Stomach (tissue), 4 donors: Measurements from ENCODE around the gene AHCYL2.

Experiments
- CTCF ChIP-seq, 7 experiments: fragments of 450-650 bp in 4 of 7; fragments of 200-600 bp in 3 of 7; sonication (generic) in 3 of 7; IDR thresholded peaks; one replicate each; pipeline ENCODE4 v1.5.1; 2016 to 2019; ENCODE audit warnings: antibody characterized with exemption in 7 of 7, control low read depth in 2 of 7, mild to moderate bottlenecking in 1 of 7
- EP300 ChIP-seq: sonication (generic); formaldehyde crosslinking; IDR thresholded peaks from one replicate; pipeline ENCODE4 v1.6.1; 2017; ENCODE audit warnings: antibody characterized with exemption
- POLR2A ChIP-seq, 4 donors: fragments of 450-650 bp; IDR thresholded peaks; one replicate each; pipeline ENCODE4 v1.6.1; 2016; ENCODE audit warnings: antibody characterized with exemption in 4 of 4, control low read depth in 2 of 4, mild to moderate bottlenecking in 1 of 4, moderate library complexity in 1 of 4
- POLR2AphosphoS5 ChIP-seq, 3 donors: sonication (generic); formaldehyde crosslinking; IDR thresholded peaks; one replicate each; pipeline ENCODE4 v1.6.1; 2016; ENCODE audit warnings: antibody characterized with exemption in 3 of 3

DNA sequence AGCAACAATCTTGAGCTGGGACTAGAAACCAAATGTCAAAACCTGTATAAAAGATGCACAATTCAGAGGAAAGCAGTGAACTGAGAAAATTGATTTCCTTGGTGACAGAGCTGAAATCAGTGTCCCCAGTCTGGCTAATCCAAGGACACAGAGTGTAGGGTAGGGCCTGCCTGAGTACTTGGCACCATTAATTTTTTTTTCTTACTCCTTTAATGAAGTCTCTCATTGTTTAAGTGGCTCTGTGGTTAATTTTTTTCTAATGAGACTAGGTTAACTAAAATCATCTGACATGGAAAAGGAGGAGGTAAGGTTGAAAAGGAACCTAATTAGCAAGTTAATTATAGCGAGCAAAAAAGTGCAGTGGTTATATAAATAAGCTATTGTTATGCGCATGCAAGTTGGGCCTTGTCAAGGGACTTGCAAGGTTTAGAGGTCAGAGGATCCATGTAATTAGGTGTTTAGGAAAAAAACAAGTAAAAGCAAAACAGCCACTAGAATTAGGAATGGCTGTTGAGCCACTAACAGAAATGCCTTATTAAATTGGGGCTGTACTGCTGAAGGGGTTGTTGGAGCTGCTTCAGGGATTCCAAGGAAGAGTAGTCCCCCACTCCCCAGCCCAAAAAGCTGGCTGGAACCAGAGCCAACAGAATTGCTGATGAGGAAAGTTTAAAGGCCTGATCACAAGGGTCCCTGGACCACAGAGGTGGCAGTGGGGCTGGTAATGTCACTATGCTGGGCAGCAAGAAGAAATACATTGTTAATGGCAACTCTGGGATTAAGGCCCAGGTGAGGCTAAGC is 150.5 kb downstream of the AHCYL2 start:
- TF ChIP-seq CTCF (IDR thresholded peaks at IDR 0.05) (no peak), POLR2A (IDR thresholded peaks at IDR 0.05) (no peak), POLR2AphosphoS5 (IDR thresholded peaks at IDR 0.05) (no peak), EP300 (no peak)
